ENCODE measurements around the gene EML4.
A peak's percentile ranks its signal among the peaks of the same experiment; 100 is the strongest.

EML4 gene

GRCh38 chr2:42137125-42137841 is 31.9 kb upstream of the EML4 start:
- no peak for DNase-seq

GRCh38 chr2:42138163-42139015 is 30.8 kb upstream of the EML4 start:
- no peak for DNase-seq

DNA sequence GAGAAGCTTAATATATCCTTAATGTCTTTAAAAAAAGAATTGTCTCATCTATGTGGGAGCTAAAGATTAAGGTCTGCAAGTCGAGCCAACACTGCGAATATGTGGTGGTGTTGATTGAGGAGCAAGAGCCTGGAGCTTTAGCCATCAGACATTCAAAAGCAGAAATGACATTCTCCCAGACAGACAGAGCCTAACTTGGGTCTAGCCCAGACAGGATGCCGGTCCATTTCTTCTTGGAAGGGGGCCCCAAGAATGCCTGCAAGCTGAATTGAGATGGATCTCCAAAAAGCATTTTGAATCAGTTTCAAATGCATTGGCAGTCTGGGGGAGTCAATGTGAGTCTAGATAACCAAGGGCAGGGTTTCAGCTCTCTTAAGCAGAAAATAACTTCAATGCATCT is 30.1 kb upstream of the EML4 start:
- no peak for DNase-seq

GRCh38 chr2:42140496-42140895 is 28.7 kb upstream of the EML4 start:
- no peak for DNase-seq

- peak in 1 of 2 donors; percentile 27 for DNase-seq
Observed at GRCh38 chr2:42141687-42142546, 27.2 kb upstream of the EML4 start.

DNA sequence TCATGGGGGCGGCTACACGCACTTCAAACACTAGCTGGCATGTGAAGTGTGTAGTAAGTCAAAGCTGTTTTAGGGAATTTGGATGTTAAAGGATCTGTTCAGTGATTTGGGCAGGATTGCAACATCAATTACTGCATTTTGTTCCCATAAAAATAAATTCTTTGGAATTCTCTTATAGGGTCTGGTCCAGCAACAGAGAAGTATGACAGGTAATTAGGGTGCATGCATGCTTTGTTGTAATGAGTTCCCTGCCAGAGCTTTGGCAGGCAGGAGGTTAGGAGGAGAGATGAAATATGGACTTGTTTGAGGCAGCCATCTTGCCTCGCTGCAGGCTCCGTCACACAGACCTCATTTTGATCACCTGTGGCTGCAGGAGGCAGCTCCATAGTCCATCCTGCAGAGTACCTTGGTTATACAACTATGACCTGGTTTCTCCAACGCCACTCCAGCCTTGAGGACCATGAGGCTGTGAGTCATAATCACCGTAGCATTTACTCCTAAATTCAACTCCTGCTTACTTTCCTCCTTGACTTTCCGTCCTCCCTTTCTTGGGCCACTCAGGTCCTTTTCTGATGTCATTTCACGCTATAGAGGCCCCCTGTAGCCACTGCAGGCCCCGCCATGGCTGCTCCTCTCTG is 26.5 kb upstream of the EML4 start:
- DNase-seq, result no peak

DNA sequence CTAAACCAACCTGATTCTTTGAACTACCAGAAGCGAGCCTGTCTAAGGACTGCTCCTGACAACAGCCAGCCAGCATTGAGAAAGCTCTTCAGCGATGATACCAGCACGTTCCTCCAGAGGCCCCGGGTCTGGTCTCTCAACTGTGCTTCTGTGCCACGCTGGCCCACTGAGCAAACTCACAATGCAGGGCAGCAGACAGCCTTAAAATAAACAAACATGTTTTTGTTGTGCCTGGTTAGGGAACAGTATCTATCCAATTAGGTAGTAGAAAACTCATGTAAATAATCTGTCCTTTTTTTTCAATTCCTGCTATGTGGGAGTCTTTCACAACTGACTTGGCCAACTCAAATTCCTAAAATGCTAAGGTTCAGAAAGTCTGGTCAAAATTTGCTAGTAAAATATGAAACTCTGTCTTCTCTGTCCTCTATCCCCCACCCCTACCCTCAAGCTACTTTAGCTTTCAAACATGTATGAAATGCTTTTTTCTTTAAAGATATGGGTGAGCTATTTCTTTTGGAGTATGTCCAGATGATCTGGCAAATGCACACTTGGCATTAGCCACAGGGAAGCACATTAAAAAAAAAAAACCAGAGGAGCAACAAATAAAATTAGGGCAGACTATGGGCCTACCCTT is 21.4 kb upstream of the EML4 start:
- DNase-seq, result no peak

GRCh38 chr2:42150159-42150558 is 19.0 kb upstream of the EML4 start:
- no peak for DNase-seq

- no peak for DNase-seq
Observed at GRCh38 chr2:42153944-42154581, 15.1 kb upstream of the EML4 start.

GRCh38 chr2:42156721-42157120 is 12.4 kb upstream of the EML4 start:
- DNase-seq, result no peak

GRCh38 chr2:42161444-42161843 is 7.7 kb upstream of the EML4 start:
- no peak for DNase-seq

DNA sequence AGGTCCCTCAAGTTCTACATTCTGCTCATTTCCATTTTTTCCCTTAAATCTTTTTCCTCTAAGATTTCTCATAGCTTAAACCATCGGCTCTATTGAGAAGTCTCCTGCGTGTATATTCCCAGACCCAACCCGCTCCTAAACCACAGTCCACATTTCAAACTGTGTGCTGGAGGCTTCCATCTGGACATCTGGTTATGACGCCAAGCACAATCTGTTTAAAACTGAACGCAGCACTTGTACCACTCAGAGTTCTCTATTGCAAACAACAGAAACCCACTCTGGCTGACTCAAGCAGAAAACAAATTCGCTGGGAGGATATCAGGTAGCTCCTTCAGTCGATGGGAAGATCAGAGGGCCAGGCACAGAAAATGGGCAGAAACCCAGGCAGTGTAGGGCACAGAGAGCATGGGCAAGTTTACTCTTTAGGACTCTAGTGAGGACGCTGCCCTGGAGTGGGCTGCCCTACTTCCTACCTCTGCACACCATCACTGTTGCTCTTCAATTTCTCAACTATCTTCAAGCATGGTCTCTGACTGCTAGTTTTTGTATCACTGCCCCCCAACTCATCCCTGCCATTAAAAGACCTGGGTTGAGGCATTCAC is 5.6 kb upstream of the EML4 start:
- DNase-seq, result no peak

DNA sequence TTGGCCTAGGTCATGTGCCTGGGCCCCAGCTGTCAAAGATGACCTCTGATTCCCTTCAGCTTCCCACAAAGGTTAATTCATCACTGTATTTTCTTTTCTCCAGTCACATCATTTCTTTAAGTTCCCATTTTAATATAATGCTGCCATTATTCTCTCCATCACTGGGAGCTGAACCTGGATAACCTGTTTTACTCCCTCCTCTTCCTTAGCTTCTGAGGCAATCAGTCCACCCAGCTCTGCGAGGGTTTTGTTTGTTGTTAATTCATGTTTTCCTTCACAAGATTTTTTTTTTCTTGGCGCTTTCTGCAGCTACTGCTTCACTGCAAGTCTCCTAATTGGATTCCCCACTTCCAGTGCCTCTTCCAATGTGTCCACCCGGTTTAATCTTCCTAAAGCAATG is 5.1 kb upstream of the EML4 start:
- DNase-seq, result no peak

DNA sequence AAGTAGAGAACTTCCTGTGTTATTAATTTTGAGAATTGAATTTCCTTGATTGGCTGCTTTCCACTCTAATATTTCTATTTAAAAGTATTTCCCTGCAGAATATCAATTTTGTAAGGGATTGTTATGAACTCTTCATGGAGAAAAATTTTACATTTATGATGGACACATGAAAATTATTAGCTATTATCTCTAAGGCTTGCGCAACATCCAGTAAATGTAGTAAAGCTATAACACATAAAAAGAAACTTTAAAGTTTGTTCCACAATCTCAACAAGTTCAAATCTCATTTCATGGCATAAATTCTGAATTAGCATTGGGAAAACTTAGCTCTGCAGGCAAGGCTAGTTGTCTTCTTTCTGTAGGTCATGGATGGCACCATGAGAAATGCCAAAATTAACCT is 4.2 kb upstream of the EML4 start:
- DNase-seq, result no peak

GRCh38 chr2:42167458-42167857 is 1.7 kb upstream of the EML4 start:
- no peak for DNase-seq

GRCh38 chr2:42168459-42169099 is 574 bp upstream of the EML4 start:
- no peak for DNase-seq

- DNase-seq, result no peak
Observed at GRCh38 chr2:42169874-42170521, 845 bp downstream of the EML4 start.

DNA sequence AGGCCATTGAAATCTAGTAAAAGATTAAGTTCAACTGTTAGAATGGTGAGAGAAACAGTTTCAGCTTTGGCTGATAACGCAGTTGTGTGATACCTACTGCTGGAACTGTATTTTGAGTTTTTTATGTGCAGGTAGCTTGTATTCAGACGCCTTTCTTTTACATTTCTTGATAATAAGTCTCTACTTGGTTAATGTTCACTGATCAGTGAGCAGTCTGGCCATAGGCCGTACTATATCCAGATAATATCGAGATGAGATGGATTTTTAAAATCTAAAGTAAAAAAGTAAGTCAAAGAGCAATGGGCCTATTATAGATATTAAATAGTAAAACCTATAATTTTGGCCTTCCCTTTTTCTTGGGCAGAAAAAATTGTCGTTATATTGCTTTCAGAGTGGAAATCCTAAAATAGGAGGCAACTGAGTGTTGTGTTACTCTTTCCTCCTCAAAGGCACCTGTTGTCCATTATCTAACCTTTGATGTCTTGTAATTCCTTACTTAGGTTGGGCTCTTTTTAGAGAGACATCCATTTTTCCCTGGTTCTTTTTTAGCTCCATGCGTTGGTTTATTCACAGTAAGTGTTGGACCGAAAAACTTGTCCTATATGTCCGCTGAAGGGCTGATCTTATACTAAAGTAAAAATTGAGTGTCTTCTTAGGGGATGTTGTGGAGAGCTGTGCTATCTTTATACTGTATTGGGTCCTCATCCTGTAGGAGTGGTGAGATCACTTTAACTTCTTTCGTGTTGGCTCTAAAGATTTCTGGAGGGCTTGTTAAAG is 1.7 kb downstream of the EML4 start:
- DNase-seq, result no peak

DNA sequence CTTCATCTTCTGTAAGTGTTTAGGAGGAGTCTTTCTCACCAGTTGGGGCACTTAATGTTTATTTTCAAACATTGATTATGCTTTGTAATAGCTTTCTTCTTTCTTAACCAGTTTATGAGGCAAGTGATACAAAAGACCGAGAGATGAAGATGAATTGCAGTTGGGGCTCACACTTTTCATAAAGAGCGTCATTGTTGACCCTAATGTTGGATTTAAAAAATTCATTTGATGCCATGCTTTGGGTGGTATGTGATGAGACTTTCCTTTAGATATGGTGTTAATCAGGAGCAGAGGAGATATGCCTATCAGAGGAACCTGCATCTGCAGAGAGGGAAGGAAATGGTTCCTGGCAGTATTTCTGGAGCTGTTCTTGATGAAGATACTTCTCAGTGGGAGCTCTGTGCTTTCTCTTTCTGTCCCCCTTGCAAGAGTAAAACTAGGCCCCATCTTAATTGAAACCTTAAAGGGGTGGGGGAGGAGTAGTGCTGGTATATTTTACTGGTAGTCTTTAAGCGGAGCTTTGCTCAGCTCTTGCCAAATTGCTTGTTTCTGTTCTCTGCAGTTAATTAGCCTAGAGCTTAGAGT is 2.3 kb downstream of the EML4 start:
- DNase-seq, result no peak

Measured in stimulated activated CD4-positive, alpha-beta T cell treated with anti-CD3 and anti-CD28 coated beads, Interleukin-2, amount 100 ng/mL, for 24 hours (primary cell).